Hepatocyte (in vitro differentiated cells): ENCODE data around the gene WDR53.

Experiments used
- CTCF ChIP-seq: fragments of 200-600 bp; sonication (generic); IDR thresholded peaks from 2 replicates; pipeline ENCODE4 v1.5.1; 2016; ENCODE audit warnings: antibody characterized with exemption, mild to moderate bottlenecking; ENCODE audit not compliant: poor library complexity
- EZH2 ChIP-seq: fragments of 200-600 bp; sonication (generic); IDR thresholded peaks from 2 replicates; pipeline ENCODE4 v1.6.1; 2016; ENCODE audit warnings: antibody characterized with exemption, mild to moderate bottlenecking, borderline replicate concordance

DNA sequence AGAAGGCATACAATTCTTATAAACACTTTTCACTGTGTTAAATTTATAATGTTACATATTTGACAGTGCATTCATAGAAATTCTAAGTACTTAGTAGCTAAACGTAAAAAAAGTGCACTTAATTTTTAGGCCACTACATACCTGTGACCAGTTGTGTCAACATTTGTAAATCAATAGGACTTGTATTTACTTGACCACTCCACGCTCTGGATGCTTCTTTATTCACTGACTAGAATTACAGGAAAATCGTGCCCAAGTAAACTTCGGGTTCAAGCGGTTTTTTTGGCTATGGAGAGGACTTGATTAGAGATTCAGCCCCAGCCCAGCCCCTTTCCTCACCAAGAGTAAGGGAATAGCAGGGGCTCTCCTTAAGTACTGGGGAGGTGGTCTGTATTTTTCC, 21.8 kb downstream of the WDR53 start:
- no peak for TF ChIP-seq CTCF
- no peak for TF ChIP-seq EZH2
